HG02884 (cell line): ENCODE results near the gene EFL1.
A peak's percentile ranks its signal among the peaks of the same experiment; 100 is the strongest.
"Not testable (repeated sequence)": the region's sequence is repeated elsewhere in the genome, so short reads cannot be mapped to it uniquely, and the experiment has no call there.

Experiments used
- ATAC-seq: cut with Tn5 transposase; IDR thresholded peaks from one replicate; pipeline ENCODE4 v1.9.1; 2021; ENCODE audit warnings: mild to moderate bottlenecking, moderate library complexity; ENCODE audit not compliant: unreplicated experiment

EFL1 gene

GRCh38 chr15:82282386-82282785 lies 19.9 kb upstream of the EFL1 start:
- ATAC-seq = not testable (repeated sequence)

GRCh38 chr15:82281276-82281675 lies 18.7 kb upstream of the EFL1 start:
- not testable (repeated sequence) for ATAC-seq

- ATAC-seq = no peak
Observed at GRCh38 chr15:82275410-82275809, 12.9 kb upstream of the EFL1 start.

- ATAC-seq = no peak
Observed at GRCh38 chr15:82272154-82272553, 9.6 kb upstream of the EFL1 start.

- ATAC-seq = not testable (repeated sequence)
Observed at GRCh38 chr15:82268454-82268853, 5.9 kb upstream of the EFL1 start.

- ATAC-seq = not testable (repeated sequence)
Observed at GRCh38 chr15:82267137-82267536, 4.6 kb upstream of the EFL1 start.

GRCh38 chr15:82263350-82263749 lies 816 bp upstream of the EFL1 start:
- no peak for ATAC-seq

GRCh38 chr15:82261566-82262421 lies 740 bp downstream of the EFL1 start:
- peak; percentile 16 for ATAC-seq

- ATAC-seq = not testable (repeated sequence)
Observed at GRCh38 chr15:82248261-82248660, 14.3 kb downstream of the EFL1 start.

- not testable (repeated sequence) for ATAC-seq
Observed at GRCh38 chr15:82245956-82246355, 16.6 kb downstream of the EFL1 start.

GRCh38 chr15:82243644-82244043 lies 18.9 kb downstream of the EFL1 start:
- not testable (repeated sequence) for ATAC-seq

GRCh38 chr15:82241836-82242499 lies 20.6 kb downstream of the EFL1 start:
- ATAC-seq = not testable (repeated sequence)

GRCh38 chr15:82239685-82240391 lies 22.7 kb downstream of the EFL1 start:
- no peak for ATAC-seq

- not testable (repeated sequence) for ATAC-seq
Observed at GRCh38 chr15:82237944-82238534, 24.5 kb downstream of the EFL1 start.

GRCh38 chr15:82231842-82232241 lies 30.7 kb downstream of the EFL1 start:
- no peak for ATAC-seq

- no peak for ATAC-seq
Observed at GRCh38 chr15:82231233-82231632, 31.3 kb downstream of the EFL1 start.

GRCh38 chr15:82228750-82229149 lies 33.8 kb downstream of the EFL1 start:
- ATAC-seq = no peak

- not testable (repeated sequence) for ATAC-seq
Observed at GRCh38 chr15:82221535-82221934, 41.0 kb downstream of the EFL1 start.

- ATAC-seq = not testable (repeated sequence)
Observed at GRCh38 chr15:82216092-82216491, 46.4 kb downstream of the EFL1 start.

GRCh38 chr15:82212201-82212600 lies 50.3 kb downstream of the EFL1 start:
- ATAC-seq = not testable (repeated sequence)

- not testable (repeated sequence) for ATAC-seq
Observed at GRCh38 chr15:82210066-82210597, 52.4 kb downstream of the EFL1 start.
